GM18502 (cell line): ENCODE measurements around the gene NCF4.

ENCODE experiments used
- ATAC-seq: cut with Tn5 transposase; IDR thresholded peaks from one replicate; pipeline ENCODE4 v1.9.1; 2021; ENCODE audit warnings: mild to moderate bottlenecking; ENCODE audit not compliant: unreplicated experiment, poor library complexity

Gene NCF4

GRCh38 chr22:36916034-36916433 lies 55.2 kb downstream of the NCF4 start:
- ATAC-seq, result no peak

GRCh38 chr22:36918586-36919284 lies 57.9 kb downstream of the NCF4 start:
- ATAC-seq, result no peak

GRCh38 chr22:36921309-36922104 lies 60.7 kb downstream of the NCF4 start:
- no peak for ATAC-seq

GRCh38 chr22:36922105-36922608 lies 61.4 kb downstream of the NCF4 start:
- ATAC-seq, result no peak

- no peak for ATAC-seq
Observed at GRCh38 chr22:36922711-36923110, 61.9 kb downstream of the NCF4 start.

- no peak for ATAC-seq
Observed at GRCh38 chr22:36923131-36923788, 62.5 kb downstream of the NCF4 start.

- ATAC-seq, result no peak
Observed at GRCh38 chr22:36924151-36924698, 63.4 kb downstream of the NCF4 start.

- no peak for ATAC-seq
Observed at GRCh38 chr22:36925388-36926290, 64.8 kb downstream of the NCF4 start.

GRCh38 chr22:36926309-36926708 lies 65.5 kb downstream of the NCF4 start:
- no peak for ATAC-seq

- no peak for ATAC-seq
Observed at GRCh38 chr22:36926721-36927435, 66.1 kb downstream of the NCF4 start.
